ENCODE data around the gene CNKSR3. TPM values are rescaled to one million over a fixed set of nuclear protein-coding genes. Genes with fewer than 3 reads are reported as not detected.

The CNKSR3 gene
- total and polyA plus RNA-seq, 2 experiments from 2014 or later = 22.4 to 23.9 TPM

DNA sequence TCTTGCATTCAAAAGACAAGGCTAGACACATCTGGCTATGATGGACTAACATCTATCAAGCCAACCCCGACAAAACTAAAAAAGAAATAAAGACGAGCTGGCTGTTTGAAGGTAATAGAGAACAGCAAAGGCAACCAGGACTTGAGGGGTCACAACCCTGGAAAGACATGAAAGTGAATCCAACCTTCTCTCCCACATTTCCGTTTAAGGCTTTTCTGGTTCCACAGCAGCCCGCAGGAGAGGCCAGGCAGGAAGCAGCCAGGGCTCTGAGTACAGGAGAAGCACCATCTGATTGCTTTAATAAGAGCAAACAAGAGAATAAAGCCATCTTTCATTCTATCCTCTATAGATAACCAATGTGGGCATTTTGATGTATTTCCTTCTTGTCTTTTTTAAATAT, 14.3 kb downstream of the CNKSR3 start:
- TF ChIP-seq EZH2phosphoT487 (IDR thresholded peaks at IDR 0.05; ENCODE audit: low read depth, severe bottlenecking, unreplicated experiment) = no peak
- no peak for TF ChIP-seq EZH2 (IDR thresholded peaks at IDR 0.05; ENCODE audit: borderline replicate concordance)
- TF ChIP-seq, protein P1, sequence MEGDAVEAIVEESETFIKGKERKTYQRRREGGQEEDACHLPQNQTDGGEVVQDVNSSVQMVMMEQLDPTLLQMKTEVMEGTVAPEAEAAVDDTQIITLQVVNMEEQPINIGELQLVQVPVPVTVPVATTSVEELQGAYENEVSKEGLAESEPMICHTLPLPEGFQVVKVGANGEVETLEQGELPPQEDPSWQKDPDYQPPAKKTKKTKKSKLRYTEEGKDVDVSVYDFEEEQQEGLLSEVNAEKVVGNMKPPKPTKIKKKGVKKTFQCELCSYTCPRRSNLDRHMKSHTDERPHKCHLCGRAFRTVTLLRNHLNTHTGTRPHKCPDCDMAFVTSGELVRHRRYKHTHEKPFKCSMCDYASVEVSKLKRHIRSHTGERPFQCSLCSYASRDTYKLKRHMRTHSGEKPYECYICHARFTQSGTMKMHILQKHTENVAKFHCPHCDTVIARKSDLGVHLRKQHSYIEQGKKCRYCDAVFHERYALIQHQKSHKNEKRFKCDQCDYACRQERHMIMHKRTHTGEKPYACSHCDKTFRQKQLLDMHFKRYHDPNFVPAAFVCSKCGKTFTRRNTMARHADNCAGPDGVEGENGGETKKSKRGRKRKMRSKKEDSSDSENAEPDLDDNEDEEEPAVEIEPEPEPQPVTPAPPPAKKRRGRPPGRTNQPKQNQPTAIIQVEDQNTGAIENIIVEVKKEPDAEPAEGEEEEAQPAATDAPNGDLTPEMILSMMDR (IDR thresholded peaks at IDR 0.05; ENCODE audit: poor library complexity) = no peak
- 82% methylated on average over 4 of the region's 4 CpGs for WGBS (ENCODE audit: low lambda C conversion rate, missing lambda C conversion rate)

DNA sequence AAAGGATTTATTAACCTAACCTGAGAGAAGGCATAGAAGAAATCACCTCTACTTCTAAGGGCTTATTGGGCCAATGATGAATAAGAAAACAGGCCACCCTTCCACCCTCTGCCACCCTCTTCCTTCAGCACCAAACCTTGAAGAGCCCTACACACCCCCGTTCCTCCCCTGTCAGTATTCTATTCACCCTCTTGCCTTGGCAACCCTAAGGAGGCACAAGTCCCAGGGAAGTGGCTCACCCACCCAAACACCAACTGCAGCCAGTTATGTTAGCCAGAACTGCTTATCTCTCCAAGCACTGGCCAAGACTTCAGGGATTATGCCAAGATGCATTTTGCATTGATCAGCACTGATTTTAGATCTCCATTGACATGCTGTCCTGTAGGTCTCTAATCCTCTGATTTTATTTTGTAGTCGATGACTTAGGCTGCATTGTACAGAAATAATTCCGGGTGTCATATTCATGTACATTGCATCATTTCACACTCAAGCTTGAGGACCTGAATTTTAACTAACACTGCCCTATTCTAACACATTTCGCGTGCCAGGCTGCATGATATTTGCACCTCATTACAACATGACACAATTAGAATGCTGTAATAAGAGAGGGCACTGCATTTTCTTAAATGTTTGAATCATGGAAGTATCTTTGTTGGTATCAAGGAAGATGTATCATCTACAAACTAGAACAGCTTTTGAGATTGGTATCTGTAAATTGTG, 15.7 kb downstream of the CNKSR3 start:
- TF ChIP-seq EZH2phosphoT487 (IDR thresholded peaks at IDR 0.05; ENCODE audit: low read depth, severe bottlenecking, unreplicated experiment) = no peak
- TF ChIP-seq EZH2 (IDR thresholded peaks at IDR 0.05; ENCODE audit: borderline replicate concordance) = no peak
- no peak for DNase-seq (ENCODE audit: low spot score)
- Histone ChIP-seq H3K36me3 (replicated peaks; ENCODE audit: insufficient read depth, low read depth) (no peaks in the 10 kb centered on the region), H3K4me2 (no peak overlapping the region), H3K9me3 (ENCODE audit: low read depth) (no peaks in the 10 kb centered on the region), H3K79me2 (peaks cover 99% of the 10 kb centered on the region), H3K4me3 (no peak overlapping the region), H3K27me3 (no peaks in the 10 kb centered on the region), H4K20me1 (ENCODE audit: insufficient read depth, poor library complexity, severe bottlenecking) (peaks cover 85% of the 10 kb centered on the region), H3K27ac (no peak overlapping the region), H3K9me2 (replicated peaks; ENCODE audit: insufficient read depth) (no peaks in the 10 kb centered on the region), H2AFZ (no peak overlapping the region), H3K4me1 (ENCODE audit: insufficient read depth) (no peaks in the 10 kb centered on the region)
- WGBS (ENCODE audit: low lambda C conversion rate, missing lambda C conversion rate) = 82% methylated on average over 5 of the region's 5 CpGs

More for the DNA sequence above, 14.3 kb downstream of the CNKSR3 start:
- H3K27me3 ChIP-seq = no peaks in the 10 kb centered on the region
- H3K4me2 ChIP-seq = no peak overlapping the region
- no peak for DNase-seq (ENCODE audit: low spot score)
- no peaks in the 10 kb centered on the region for H3K9me3 ChIP-seq (ENCODE audit: low read depth)
- no peaks in the 10 kb centered on the region for H3K4me1 ChIP-seq (ENCODE audit: insufficient read depth)
- H3K36me3 ChIP-seq (replicated peaks; ENCODE audit: insufficient read depth, low read depth) = no peaks in the 10 kb centered on the region
- H3K9me2 ChIP-seq (replicated peaks; ENCODE audit: insufficient read depth) = no peaks in the 10 kb centered on the region
- H3K27ac ChIP-seq = no peak overlapping the region
- H3K4me3 ChIP-seq = no peak overlapping the region
- peaks cover 99% of the 10 kb centered on the region for H3K79me2 ChIP-seq
- peaks cover 94% of the 10 kb centered on the region for H4K20me1 ChIP-seq (ENCODE audit: insufficient read depth, poor library complexity, severe bottlenecking)
- H2AFZ ChIP-seq = no peak overlapping the region

DNA sequence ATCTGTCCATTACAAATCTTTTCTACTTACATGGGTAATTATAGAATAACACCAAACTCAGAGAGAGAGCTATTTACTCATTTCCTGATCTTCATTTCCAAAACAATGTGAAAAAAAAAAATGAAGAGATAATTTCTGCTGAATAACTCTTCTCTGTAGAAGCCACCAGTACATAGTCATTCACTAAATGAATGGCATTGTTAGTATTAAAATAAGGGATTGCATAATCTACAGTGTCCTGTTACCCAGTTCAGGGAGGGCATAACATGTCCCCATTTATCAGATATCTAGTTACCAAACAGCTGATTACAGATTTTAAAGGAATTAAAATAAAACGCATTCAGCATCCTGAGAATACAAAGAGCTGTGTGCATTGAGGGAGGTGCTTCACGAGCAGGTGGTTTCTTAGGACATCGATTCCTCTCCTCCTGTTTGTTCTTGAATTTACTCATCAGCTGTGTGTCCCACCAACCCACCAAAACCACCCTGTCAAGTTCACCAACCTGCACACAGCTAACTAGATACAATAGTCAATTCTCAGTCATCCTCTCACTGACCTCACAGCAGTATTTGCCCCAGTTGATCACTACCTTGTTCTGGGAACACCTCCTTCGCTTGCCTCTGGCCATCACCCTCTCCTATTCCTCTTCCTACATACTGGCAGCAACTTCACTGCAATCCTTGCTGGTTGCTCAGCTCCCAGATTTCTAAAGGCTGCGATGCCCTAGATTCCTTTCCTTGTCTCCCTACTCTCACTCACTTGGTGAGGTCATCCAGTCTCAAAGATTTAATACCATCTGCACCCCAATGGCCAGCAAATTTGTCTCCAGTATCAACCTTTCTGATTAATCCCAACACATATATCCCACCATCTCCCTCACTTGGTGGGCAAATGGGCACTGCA, 18.7 kb downstream of the CNKSR3 start:
- WGBS (ENCODE audit: low lambda C conversion rate, missing lambda C conversion rate) = 90% methylated on average over 5 of the region's 5 CpGs
- H3K4me3 ChIP-seq = no peak overlapping the region
- no peaks in the 10 kb centered on the region for H3K9me3 ChIP-seq (ENCODE audit: low read depth)
- peaks cover 57% of the 10 kb centered on the region for H4K20me1 ChIP-seq (ENCODE audit: insufficient read depth, poor library complexity, severe bottlenecking)
- no peak overlapping the region for H3K27ac ChIP-seq
- peaks cover 97% of the 10 kb centered on the region for H3K79me2 ChIP-seq
- H3K27me3 ChIP-seq = no peaks in the 10 kb centered on the region
- TF ChIP-seq EZH2phosphoT487 (IDR thresholded peaks at IDR 0.05; ENCODE audit: low read depth, severe bottlenecking, unreplicated experiment) (no peak), EZH2 (IDR thresholded peaks at IDR 0.05; ENCODE audit: borderline replicate concordance) (no peak)
- TF ChIP-seq, protein P1 (IDR thresholded peaks at IDR 0.05; ENCODE audit: poor library complexity) = no peak
- H3K36me3 ChIP-seq (replicated peaks; ENCODE audit: insufficient read depth, low read depth) = no peaks in the 10 kb centered on the region
- H2AFZ ChIP-seq = no peak overlapping the region
- no peak overlapping the region for H3K4me2 ChIP-seq
- DNase-seq (ENCODE audit: low spot score) = no peak
- no peaks in the 10 kb centered on the region for H3K9me2 ChIP-seq (replicated peaks; ENCODE audit: insufficient read depth)
- H3K4me1 ChIP-seq (ENCODE audit: insufficient read depth) = peaks cover 5% of the 10 kb centered on the region

DNA sequence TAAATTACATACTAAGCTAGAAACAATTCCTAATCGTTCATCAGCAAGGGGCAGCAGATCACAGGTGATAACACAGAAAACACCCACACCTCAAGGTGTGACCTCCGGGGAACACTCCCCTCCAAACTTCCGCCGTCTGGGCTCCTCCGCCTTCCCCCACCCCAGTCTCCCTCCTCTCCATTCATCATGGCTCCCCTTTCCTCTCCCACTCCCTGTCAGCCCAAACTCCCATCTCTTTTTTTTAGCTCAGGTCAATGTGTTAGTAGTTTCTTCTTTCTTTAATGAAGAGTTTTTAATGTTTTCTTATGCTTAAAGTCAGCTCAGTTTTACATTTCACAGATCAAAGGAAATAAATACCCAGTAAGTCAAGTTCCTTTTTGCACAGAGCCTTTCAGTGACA, 20.7 kb downstream of the CNKSR3 start:
- H4K20me1 ChIP-seq (ENCODE audit: insufficient read depth, poor library complexity, severe bottlenecking) = peaks cover 48% of the 10 kb centered on the region
- no peak overlapping the region for H2AFZ ChIP-seq
- TF ChIP-seq EZH2 (IDR thresholded peaks at IDR 0.05; ENCODE audit: borderline replicate concordance) = no peak
- TF ChIP-seq EZH2phosphoT487 (IDR thresholded peaks at IDR 0.05; ENCODE audit: low read depth, severe bottlenecking, unreplicated experiment) = no peak
- TF ChIP-seq, protein P1 (IDR thresholded peaks at IDR 0.05; ENCODE audit: poor library complexity) = no peak
- peaks cover 97% of the 10 kb centered on the region for H3K79me2 ChIP-seq
- H3K4me3 ChIP-seq = no peak overlapping the region
- H3K27me3 ChIP-seq = no peaks in the 10 kb centered on the region
- WGBS (ENCODE audit: low lambda C conversion rate, missing lambda C conversion rate) = 82% methylated on average over 5 of the region's 5 CpGs
- no peak overlapping the region for H3K27ac ChIP-seq
- no peak for DNase-seq (ENCODE audit: low spot score)
- H3K9me2 ChIP-seq (replicated peaks; ENCODE audit: insufficient read depth) = no peaks in the 10 kb centered on the region
- no peaks in the 10 kb centered on the region for H3K9me3 ChIP-seq (ENCODE audit: low read depth)
- H3K4me1 ChIP-seq (ENCODE audit: insufficient read depth) = peaks cover 9% of the 10 kb centered on the region
- H3K4me2 ChIP-seq = no peak overlapping the region
- no peaks in the 10 kb centered on the region for H3K36me3 ChIP-seq (replicated peaks; ENCODE audit: insufficient read depth, low read depth)

All from hepatocyte (in vitro differentiated cells).